A673 (cell line): ENCODE results near the gene MPP4.

Experiments
- CTCF ChIP-seq: fragments of 300-800, 200-600 bp; sonication (generic); conservative IDR thresholded peaks from 2 replicates; pipeline ENCODE4 v1.5.1; 2017; ENCODE audit warnings: low read depth, mild to moderate bottlenecking, antibody characterized with exemption, low read length, moderate library complexity, mixed read lengths
- EZH2 ChIP-seq: fragments of 200-600 bp; sonication (generic); IDR thresholded peaks from 2 replicates; pipeline ENCODE4 v1.6.1; 2017; ENCODE audit warnings: borderline replicate concordance, low read depth, mild to moderate bottlenecking, mixed read lengths, antibody characterized with exemption, low read length; ENCODE audit not compliant: poor library complexity, severe bottlenecking

DNA sequence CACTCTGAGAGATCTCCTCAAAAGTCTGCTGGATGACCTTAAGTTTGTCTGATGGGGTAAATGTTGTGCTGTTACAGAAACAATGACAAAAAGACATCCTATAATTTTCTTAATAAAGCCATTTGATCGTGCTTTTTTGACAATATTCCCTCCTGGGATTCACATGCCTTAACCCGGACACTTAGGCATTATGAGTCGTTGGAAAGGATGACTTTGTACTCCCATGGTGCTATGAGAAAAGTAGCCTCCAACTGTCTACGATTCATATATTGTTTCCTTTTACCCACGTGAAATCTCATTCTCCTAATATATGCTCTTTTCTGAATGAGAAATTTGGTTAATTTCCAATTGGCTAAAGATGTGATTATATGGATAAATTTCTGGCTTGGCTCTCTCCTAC, 6.1 kb upstream of the MPP4 start:
- TF ChIP-seq CTCF (no peak), EZH2 (no peak)
